Prostate gland (tissue), 2 donors: ENCODE results near the gene SIK2.

Experiments used
- CTCF ChIP-seq, 4 experiments: fragments of 200-600 bp in 2 of 4; fragments of 450-650 bp in 2 of 4; sonication (generic) in 2 of 4; IDR thresholded peaks; 1 replicate in 3 of 4; 2 replicates in 1 of 4; pipeline ENCODE4 v1.5.1; 2016 to 2019; ENCODE audit warnings: antibody characterized with exemption in 4 of 4, mild to moderate bottlenecking in 2 of 4, moderate library complexity in 2 of 4
- POLR2A ChIP-seq: fragments of 450-650 bp; IDR thresholded peaks from one replicate; pipeline ENCODE4 v1.6.1; 2016; ENCODE audit warnings: antibody characterized with exemption, mild to moderate bottlenecking

- TF ChIP-seq CTCF (IDR thresholded peaks at IDR 0.05) (no peak), POLR2A (no peak)
These were observed 47.7 kb upstream of the SIK2 start for GRCh38 chr11:111554532-111554931.
